GM23248 (cell line): ENCODE measurements around the gene LRCOL1. TPM values are rescaled to one million over a fixed set of nuclear protein-coding genes. Genes with fewer than 3 reads are reported as not detected.

ENCODE experiments used
- DNase-seq: peaks from one replicate; pipeline ENCODE4 v3.0.0-alpha.2; 2015
- H2AFZ ChIP-seq: fragments of 200-600 bp; sonication (generic); 2 replicates; pipeline ENCODE4 v1.6.1; 2016; ENCODE audit warnings: antibody characterized with exemption
- H3F3A ChIP-seq: fragments of 200-600 bp; sonication (generic); 2 replicates; pipeline ENCODE4 v1.6.1; 2016; ENCODE audit warnings: mild to moderate bottlenecking, antibody characterized with exemption, mixed run types; ENCODE audit not compliant: insufficient read depth
- H3K27ac ChIP-seq: fragments of 200-600 bp; sonication (generic); 2 replicates; pipeline ENCODE4 v1.5.1; 2016; ENCODE audit warnings: mild to moderate bottlenecking
- H3K27me3 ChIP-seq: fragments of 200-600 bp; sonication (generic); replicated peaks from 2 replicates; pipeline ENCODE4 v1.6.1; 2016; ENCODE audit warnings: mild to moderate bottlenecking; ENCODE audit not compliant: insufficient read depth
- H3K36me3 ChIP-seq: fragments of 200-600 bp; sonication (generic); 2 replicates; pipeline ENCODE4 v1.6.1; 2016; ENCODE audit warnings: low read depth, mild to moderate bottlenecking
- H3K4me1 ChIP-seq: fragments of 200-600 bp; sonication (generic); 2 replicates; pipeline ENCODE4 v1.6.1; 2016; ENCODE audit warnings: mild to moderate bottlenecking; ENCODE audit not compliant: insufficient read depth
- H3K4me2 ChIP-seq: fragments of 200-600 bp; sonication (generic); one replicate; pipeline ENCODE4 v1.6.1; 2016; ENCODE audit warnings: mild to moderate bottlenecking; ENCODE audit not compliant: unreplicated experiment
- H3K4me3 ChIP-seq: fragments of 200-600 bp; sonication (generic); 2 replicates; pipeline ENCODE4 v1.5.1; 2016; ENCODE audit warnings: mild to moderate bottlenecking
- H3K79me2 ChIP-seq: fragments of 200-600 bp; sonication (generic); 2 replicates; pipeline ENCODE4 v1.6.1; 2016; ENCODE audit warnings: mild to moderate bottlenecking; ENCODE audit not compliant: insufficient read depth
- H3K9ac ChIP-seq: fragments of 200-600 bp; sonication (generic); 2 replicates; pipeline ENCODE4 v1.6.1; 2016; ENCODE audit warnings: mild to moderate bottlenecking
- H3K9me2 ChIP-seq: fragments of 200-600 bp; sonication (generic); 2 replicates; pipeline ENCODE4 v1.6.1; 2016; ENCODE audit warnings: mixed run types, mild to moderate bottlenecking, moderate library complexity; ENCODE audit not compliant: insufficient read depth
- H3K9me3 ChIP-seq: fragments of 200-600 bp; sonication (generic); one replicate; pipeline ENCODE4 v1.6.1; 2017; ENCODE audit warnings: low read depth
- H4K20me1 ChIP-seq: fragments of 200-600 bp; sonication (generic); 2 replicates; pipeline ENCODE4 v1.6.0; 2016; ENCODE audit not compliant: insufficient read depth
- EZH2 ChIP-seq: fragments of 200-600 bp; sonication (generic); IDR thresholded peaks from 2 replicates; pipeline ENCODE4 v1.6.1; 2018; ENCODE audit warnings: antibody characterized with exemption, mild to moderate bottlenecking; ENCODE audit not compliant: insufficient read depth, poor library complexity, severe bottlenecking
- EZH2phosphoT487 ChIP-seq: fragments of 200-600 bp; sonication (generic); IDR thresholded peaks from 2 replicates; pipeline ENCODE4 v1.6.1; 2018; ENCODE audit warnings: antibody characterized with exemption, moderate library complexity, mild to moderate bottlenecking, low read depth; ENCODE audit not compliant: insufficient read depth
- WGBS, 2 experiments: methylation state at CpG; one replicate each; pipeline ENCODE4 v1.1.6; 2015 to 2017; ENCODE audit warnings: low lambda C conversion rate in 2 of 2, low coverage in 1 of 2; ENCODE audit errors: missing lambda C conversion rate in 2 of 2; 5-methylcytosine and 5-hydroxymethylcytosine counted together
- in situ Hi-C: fragments of 300-500 bp; cut with MboI; formaldehyde crosslinking; loops from 2 replicates; pipeline ENCODE4 v1.15.0; 2020
- polyA plus RNA-seq: library from polyadenylated mRNA; unstranded; fragments of >200 nt; fragmentation: Nextera tagmentation; extraction: Ambion mirVana; gene quantifications from 2 replicates; pipeline ENCODE4 v1.2.1, GENCODE V29; 2016
- total RNA-seq: library from RNA; depleted of rRNA; stranded (reverse); fragments of >200 nt; shearing (Covaris generic); gene quantifications from 2 replicates; pipeline ENCODE4 v1.2.3, GENCODE V29; 2014

The LRCOL1 gene
- total and polyA plus RNA-seq, 2 experiments from 2014 or later = not detected

GRCh38 chr12:132563911-132564310, 46.5 kb downstream of the LRCOL1 start:
- Histone ChIP-seq H4K20me1 (no peaks in the 10 kb centered on the region), H3F3A (no peaks in the 10 kb centered on the region), H3K27me3 (no peaks in the 10 kb centered on the region), H3K27ac (no peak overlapping the region), H3K9me3 (no peaks in the 10 kb centered on the region), H3K36me3 (no peaks in the 10 kb centered on the region), H3K4me3 (no peak overlapping the region), H3K4me1 (0 out of 2 replicates have a peak, but pooled peaks cover 3% of the 10 kb centered on the region), H3K4me2 (no peak overlapping the region), H2AFZ (no peak overlapping the region), H3K9ac (no peak overlapping the region), H3K9me2 (no peaks in the 10 kb centered on the region), H3K79me2 (no peaks in the 10 kb centered on the region)
- 94 to 100% methylated on average over 4 to 20 of the region's 20 CpGs for WGBS, 2 experiments
- no peak for DNase-seq
- no peak for TF ChIP-seq EZH2
- no peak for TF ChIP-seq EZH2phosphoT487
- in situ Hi-C loops = no loop called here

GRCh38 chr12:132562489-132563021, 47.8 kb downstream of the LRCOL1 start:
- 0 out of 2 replicates have a peak, but pooled peaks cover 3% of the 10 kb centered on the region for H3K4me1 ChIP-seq
- no peaks in the 10 kb centered on the region for H3K27me3 ChIP-seq
- TF ChIP-seq EZH2phosphoT487 (no peak), EZH2 (no peak)
- no peak overlapping the region for H3K27ac ChIP-seq
- no peak overlapping the region for H3K9ac ChIP-seq
- no peak overlapping the region for H3K4me2 ChIP-seq
- H3K79me2 ChIP-seq = no peaks in the 10 kb centered on the region
- no peak overlapping the region for H3K4me3 ChIP-seq
- 85 to 89% methylated on average over 20 to 21 of the region's 21 CpGs for WGBS, 2 experiments
- no peaks in the 10 kb centered on the region for H4K20me1 ChIP-seq
- H3K9me2 ChIP-seq = no peaks in the 10 kb centered on the region
- H3K36me3 ChIP-seq = no peaks in the 10 kb centered on the region
- in situ Hi-C loops = no loop called here
- no peaks in the 10 kb centered on the region for H3K9me3 ChIP-seq
- H3F3A ChIP-seq = no peaks in the 10 kb centered on the region
- DNase-seq = no peak
- H2AFZ ChIP-seq = no peak overlapping the region

- Histone ChIP-seq H3F3A (no peaks in the 10 kb centered on the region), H3K9me3 (no peaks in the 10 kb centered on the region), H3K27me3 (no peaks in the 10 kb centered on the region), H3K9ac (no peak overlapping the region), H3K4me3 (no peak overlapping the region), H3K79me2 (no peaks in the 10 kb centered on the region), H3K4me1 (0 out of 2 replicates have a peak, but pooled peaks cover 3% of the 10 kb centered on the region), H3K4me2 (no peak overlapping the region), H2AFZ (no peak overlapping the region), H3K36me3 (no peaks in the 10 kb centered on the region), H3K27ac (no peak overlapping the region), H4K20me1 (no peaks in the 10 kb centered on the region), H3K9me2 (no peaks in the 10 kb centered on the region)
- in situ Hi-C loops = no loop called here
- TF ChIP-seq EZH2 (no peak), EZH2phosphoT487 (no peak)
- 80 to 81% methylated on average over 20 to 21 of the region's 21 CpGs for WGBS, 2 experiments
- DNase-seq = peak; percentile 34
These were observed 48.8 kb downstream of the LRCOL1 start for GRCh38 chr12:132561427-132562156.

- no peaks in the 10 kb centered on the region for H3K36me3 ChIP-seq
- no peaks in the 10 kb centered on the region for H4K20me1 ChIP-seq
- peak overlapping the region; percentile 69 for H3K4me3 ChIP-seq
- in situ Hi-C loops = no loop called here
- H2AFZ ChIP-seq = no peak overlapping the region
- TF ChIP-seq EZH2 (no peak), EZH2phosphoT487 (no peak)
- no peaks in the 10 kb centered on the region for H3K79me2 ChIP-seq
- H3F3A ChIP-seq = no peaks in the 10 kb centered on the region
- no peaks in the 10 kb centered on the region for H3K27me3 ChIP-seq
- no peak overlapping the region for H3K27ac ChIP-seq
- H3K9me2 ChIP-seq = no peaks in the 10 kb centered on the region
- 13 to 16% methylated on average over 44 to 48 of the region's 49 CpGs for WGBS, 2 experiments
- DNase-seq = peak; percentile 54
- H3K4me2 ChIP-seq = peak overlapping the region; percentile 72
- H3K9me3 ChIP-seq = no peaks in the 10 kb centered on the region
- no peak overlapping the region for H3K9ac ChIP-seq
- H3K4me1 ChIP-seq = 0 out of 2 replicates have a peak, but pooled peaks cover 3% of the 10 kb centered on the region
These were observed 49.6 kb downstream of the LRCOL1 start for GRCh38 chr12:132560614-132561426.
